GM19238 (cell line): ENCODE data around the gene ALKBH1.
"Not testable (repeated sequence)": the region's sequence is repeated elsewhere in the genome, so short reads cannot be mapped to it uniquely, and the experiment has no call there.

Experiments used
- DNase-seq: peaks from one replicate; pipeline ENCODE4 v3.0.0; 2011; ENCODE audit warnings: low spot score; ENCODE audit not compliant: insufficient read length

The ALKBH1 gene

GRCh38 chr14:77673193-77673592 is 34.6 kb downstream of the ALKBH1 start:
- no peak for DNase-seq

- DNase-seq = no peak
Measured at GRCh38 chr14:77667331-77667730, 40.5 kb downstream of the ALKBH1 start.

DNA sequence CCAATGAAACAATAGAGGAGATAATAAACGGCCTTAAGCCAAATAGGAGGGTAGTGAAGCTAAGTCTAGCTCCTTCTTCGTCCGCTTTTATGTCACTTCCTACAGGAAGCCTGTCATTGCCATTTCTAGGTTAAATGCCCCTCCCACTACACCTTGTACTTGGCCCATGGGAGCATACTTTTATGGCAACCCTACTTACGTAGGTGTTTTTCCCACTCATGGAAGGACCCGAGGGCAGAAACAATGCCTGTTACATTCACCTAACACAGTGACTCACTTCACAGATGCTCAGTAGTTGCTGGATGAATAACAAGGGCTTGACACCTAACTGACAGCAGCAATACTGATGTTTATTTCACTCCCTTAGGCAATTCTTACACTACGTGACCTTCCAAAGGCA is 44.5 kb downstream of the ALKBH1 start:
- no peak for DNase-seq

GRCh38 chr14:77661562-77661961 is 46.3 kb downstream of the ALKBH1 start:
- DNase-seq = not testable (repeated sequence)

DNA sequence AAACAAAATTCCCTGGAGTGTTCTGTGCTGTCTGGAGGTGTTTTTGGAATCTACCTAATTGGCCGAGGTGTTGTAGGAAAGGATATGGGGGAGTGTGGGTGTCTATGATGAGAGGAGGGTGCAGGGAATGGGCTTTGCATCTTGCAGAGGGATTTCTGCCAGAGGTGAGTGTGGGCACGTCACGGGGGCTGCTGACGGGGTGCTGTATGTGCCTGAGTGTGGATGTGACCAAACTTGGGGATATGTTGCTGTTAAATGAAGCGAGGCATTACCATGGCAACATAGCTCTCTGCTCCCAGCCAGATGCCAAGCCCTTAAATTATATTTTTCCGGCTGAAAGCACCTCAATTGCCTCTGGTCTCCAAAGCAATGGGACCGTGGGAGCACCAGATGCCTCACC is 47.1 kb downstream of the ALKBH1 start:
- no peak for DNase-seq

- DNase-seq = no peak
Measured at GRCh38 chr14:77659831-77660230, 48.0 kb downstream of the ALKBH1 start.

- no peak for DNase-seq
Measured at GRCh38 chr14:77657280-77657679, 50.5 kb downstream of the ALKBH1 start.

- no peak for DNase-seq
Measured at GRCh38 chr14:77654001-77654441, 53.8 kb downstream of the ALKBH1 start.

DNA sequence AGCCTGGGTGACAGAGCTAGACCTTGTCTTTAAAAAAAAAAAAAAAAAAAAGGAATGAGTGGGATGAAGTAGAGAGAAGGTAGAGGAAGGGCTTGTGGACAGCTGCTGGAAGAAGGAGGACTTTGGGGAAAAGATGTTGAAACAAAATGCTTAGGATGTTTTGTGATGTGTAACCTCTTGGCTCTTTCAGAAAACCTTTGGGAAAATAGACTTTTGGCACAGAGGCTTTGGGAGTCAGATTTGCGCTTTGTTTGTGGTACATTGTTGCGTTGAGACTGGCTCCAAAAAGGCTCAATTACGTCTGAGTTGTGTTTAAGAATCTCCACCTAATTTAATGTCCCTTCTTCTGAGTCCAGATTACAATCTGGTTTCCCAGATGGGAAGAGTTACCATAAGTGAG is 58.5 kb downstream of the ALKBH1 start:
- DNase-seq = no peak

GRCh38 chr14:77648520-77649200 is 59.2 kb downstream of the ALKBH1 start:
- no peak for DNase-seq

DNA sequence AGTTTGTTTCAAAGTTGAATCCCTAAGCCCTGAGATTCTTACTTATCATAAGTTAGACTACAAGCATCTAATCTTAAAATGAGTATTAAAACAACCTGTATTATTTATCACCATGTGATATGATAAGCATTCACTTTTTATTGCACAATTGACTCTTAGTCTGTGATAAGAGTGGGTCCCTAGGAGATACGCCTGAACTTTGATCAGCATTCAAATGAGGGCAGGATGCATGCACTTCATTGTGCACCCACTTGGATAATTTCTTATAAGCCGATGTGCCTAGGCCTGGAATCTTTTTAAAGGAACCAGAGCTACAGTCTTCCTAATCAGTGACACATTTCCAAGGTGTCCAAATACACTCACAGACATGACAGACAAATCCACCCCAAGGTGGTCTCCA is 60.0 kb downstream of the ALKBH1 start:
- DNase-seq = no peak

DNA sequence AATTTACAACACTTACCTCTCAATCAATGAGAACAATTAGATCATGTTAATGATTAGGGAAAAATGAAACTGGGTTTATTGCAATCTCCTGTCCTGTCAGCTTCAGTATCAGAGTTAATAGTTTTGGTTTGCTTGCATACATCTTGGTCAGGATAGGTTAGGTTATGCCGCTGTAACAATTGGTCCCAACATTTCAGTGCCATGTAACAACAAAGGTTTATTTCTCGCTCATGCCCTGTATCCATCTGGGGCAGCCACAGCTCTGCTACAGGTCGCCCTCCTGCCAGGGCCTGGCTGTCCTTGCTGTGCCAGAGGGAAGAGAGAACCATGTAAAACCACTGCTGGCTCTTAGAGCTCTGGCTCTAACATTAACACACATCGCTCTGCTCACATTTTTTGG is 60.9 kb downstream of the ALKBH1 start:
- no peak for DNase-seq

- DNase-seq = no peak
Measured at GRCh38 chr14:77645520-77646230, 62.1 kb downstream of the ALKBH1 start.

DNA sequence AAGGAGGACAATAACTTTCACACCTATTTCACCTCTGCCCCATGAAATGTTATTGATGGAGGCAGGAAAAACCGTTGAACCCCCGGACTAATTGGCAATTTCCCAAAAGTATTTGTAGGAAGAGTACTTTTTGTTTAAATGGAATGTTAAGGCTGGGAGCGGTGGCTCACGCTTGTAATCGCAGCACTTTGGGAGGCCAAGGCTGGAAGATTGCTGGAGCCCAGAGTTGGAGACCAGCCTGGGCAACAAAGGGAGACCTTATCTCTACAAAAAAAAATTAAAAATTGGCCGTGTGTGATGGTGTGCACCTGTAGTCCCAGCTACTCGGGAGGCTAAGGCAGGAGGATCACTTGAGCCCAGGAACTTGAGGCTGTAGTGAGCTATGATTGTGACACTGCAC is 65.4 kb downstream of the ALKBH1 start:
- no peak for DNase-seq

DNA sequence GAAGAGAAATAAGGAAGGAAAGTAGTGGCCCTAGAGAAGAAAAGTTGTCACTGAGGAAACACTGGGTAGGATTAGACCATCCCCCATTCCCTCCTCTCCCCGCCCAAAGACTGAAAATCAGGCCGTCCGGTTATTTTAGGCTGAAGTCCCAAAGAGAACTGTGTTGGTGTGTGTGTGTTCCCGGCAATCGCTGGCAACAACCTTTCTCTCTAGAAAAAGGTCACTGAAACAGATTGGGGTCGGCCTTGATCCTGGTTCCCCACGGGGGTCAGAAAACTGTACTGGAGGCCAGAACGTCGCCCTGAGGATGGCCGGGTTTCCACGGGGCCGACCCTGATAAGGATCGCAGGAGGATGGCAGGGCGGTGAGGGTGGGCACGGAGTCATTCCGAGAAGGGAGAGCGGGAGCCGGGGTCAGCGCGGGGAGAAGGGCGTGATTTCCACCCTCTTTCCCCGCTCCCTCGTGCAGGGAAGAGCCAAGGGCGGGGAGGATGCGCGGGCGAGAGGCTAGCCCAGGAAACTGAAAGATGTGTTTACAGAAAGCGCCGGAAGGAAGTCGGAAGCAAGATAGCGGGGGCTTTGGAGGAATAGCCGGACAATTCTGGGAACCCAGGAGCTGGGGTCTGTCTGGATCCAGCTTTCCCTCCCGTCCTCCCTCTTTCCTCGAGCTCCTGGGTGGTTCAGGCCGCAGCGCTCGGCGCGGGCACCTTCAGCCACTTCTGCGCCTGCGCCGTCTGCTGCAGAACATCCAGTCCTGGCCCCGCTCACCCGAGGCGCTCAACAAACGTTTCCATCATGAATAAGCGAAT is 66.1 kb downstream of the ALKBH1 start:
- peak; percentile 56 for DNase-seq

DNA sequence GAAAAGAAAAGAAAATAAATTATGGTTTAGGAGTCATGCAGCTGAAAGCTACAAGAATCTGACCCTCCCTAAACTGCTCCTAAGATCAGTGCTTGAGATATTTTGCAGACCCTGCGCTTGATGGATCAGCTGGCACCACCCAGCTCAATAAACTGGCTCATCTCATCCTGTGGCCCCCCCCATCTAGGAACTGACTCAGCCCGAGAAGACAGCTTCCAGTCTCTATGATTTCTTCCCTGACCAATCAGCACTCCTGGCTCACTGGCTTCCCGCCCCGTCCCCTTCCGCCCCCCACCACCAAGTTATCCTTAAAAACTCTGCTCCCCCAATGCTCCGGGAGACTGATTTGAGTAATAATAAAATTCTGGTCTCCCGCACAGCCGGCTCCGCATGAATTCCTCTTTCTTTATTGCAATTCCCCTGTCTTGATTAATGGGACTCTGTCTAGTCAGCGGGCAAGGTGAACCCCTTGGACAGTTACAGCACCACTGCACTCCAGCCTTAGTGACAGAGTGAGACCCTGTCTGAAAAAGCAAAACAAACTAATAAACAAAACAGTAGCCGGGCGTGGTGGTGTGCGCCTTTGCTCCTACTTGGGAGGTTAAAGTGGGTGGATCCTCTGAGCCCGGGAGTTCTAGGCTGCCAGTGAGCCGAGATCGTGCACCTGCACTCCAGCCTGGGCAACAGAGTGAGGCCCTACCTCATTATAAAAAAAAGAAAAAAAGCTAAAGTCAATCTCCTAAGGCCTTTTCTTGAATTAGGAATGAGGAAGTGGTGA is 66.9 kb downstream of the ALKBH1 start:
- DNase-seq = no peak

DNA sequence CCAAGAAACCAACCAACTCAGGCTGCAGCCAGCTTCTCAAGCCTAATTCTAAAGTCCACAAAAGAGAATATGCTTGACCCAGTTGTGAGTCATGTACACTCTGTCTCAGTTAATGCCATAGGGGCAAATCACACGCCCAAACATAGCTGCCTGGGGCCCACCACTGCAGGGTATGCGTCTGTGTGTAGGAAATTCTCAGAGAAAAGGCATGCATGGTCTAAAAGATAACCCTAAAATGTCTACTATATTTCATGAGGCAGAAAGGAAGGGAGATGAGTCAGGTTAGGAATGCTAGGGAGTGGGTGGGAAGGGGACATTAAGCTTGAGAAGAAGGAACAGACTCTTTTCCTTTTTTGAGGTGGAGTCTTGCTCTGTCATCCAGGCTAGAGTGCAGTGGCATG is 69.1 kb downstream of the ALKBH1 start:
- no peak for DNase-seq

GRCh38 chr14:77635869-77636268 is 72.0 kb downstream of the ALKBH1 start:
- not testable (repeated sequence) for DNase-seq

GRCh38 chr14:77635466-77635865 is 72.4 kb downstream of the ALKBH1 start:
- DNase-seq = not testable (repeated sequence)

DNA sequence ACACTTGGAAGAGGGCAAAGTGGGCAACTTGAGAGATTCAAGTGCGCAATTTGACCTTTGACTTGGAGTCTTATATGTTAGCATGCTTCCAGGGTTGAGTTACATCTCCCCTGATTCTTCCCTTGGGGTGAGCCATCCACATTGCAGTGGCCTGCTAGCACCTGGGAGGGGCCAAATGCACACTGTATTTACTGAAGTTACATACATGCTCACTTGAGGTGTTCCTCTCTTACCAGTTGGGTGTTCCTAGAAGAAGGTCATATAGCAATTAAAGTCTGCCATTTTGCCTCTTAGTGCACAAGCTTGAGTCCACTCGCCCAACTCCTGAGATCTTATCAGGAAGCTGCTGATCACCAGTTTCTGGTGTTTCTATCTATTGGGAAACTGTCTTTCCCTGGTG is 77.7 kb downstream of the ALKBH1 start:
- DNase-seq = no peak

DNA sequence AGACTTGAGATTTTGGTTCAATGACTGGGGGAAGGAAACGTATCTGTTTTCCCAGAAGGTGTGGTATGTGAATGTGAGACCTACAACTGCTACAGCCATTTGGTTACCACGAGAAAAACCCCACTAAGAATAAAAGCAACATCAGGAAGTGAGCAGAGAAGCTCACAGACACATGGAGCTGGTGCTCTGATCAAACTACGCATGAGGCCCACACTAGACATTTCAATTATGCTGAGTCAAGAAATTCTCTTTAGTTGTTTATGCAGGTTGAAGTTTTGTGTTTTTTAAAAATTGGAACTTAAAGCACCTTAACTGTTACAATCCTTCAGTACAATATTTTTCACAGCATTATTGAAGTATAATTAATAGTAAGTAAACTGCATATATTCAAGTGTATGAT is 82.5 kb downstream of the ALKBH1 start:
- DNase-seq = no peak
